KMS-11 (cell line): ENCODE results near the gene GDE1.

ENCODE experiments used
- H2AFZ ChIP-seq: fragments of 200-600 bp; sonication (generic); 2 replicates; pipeline ENCODE4 v1.6.1; 2016; ENCODE audit warnings: antibody characterized with exemption, mixed run types, low read depth
- H3K27ac ChIP-seq: fragments of 200-600 bp; sonication (generic); 2 replicates; pipeline ENCODE4 v1.6.1; 2016; ENCODE audit warnings: mild to moderate bottlenecking, mixed run types
- H3K27me3 ChIP-seq: fragments of 200-600 bp; sonication (generic); 2 replicates; pipeline ENCODE4 v1.6.1; 2017; ENCODE audit warnings: mild to moderate bottlenecking, low read depth, mixed run types, moderate library complexity; ENCODE audit not compliant: insufficient read depth
- H3K36me3 ChIP-seq: fragments of 200-600 bp; sonication (generic); 2 replicates; pipeline ENCODE4 v1.6.1; 2017; ENCODE audit warnings: mild to moderate bottlenecking, mixed run types; ENCODE audit not compliant: insufficient read depth
- H3K4me1 ChIP-seq: fragments of 200-600 bp; sonication (generic); 2 replicates; pipeline ENCODE4 v1.6.1; 2016; ENCODE audit warnings: mild to moderate bottlenecking, low read depth, mixed run types; ENCODE audit not compliant: poor library complexity, severe bottlenecking
- H3K4me2 ChIP-seq: fragments of 200-600 bp; sonication (generic); 2 replicates; pipeline ENCODE4 v1.7.0; 2016; ENCODE audit warnings: mild to moderate bottlenecking, mixed run types
- H3K4me3 ChIP-seq: fragments of 200-600 bp; sonication (generic); IDR thresholded peaks from 2 replicates; pipeline ENCODE4 v1.6.1; 2017; ENCODE audit warnings: low read depth, low read length, mixed read lengths; ENCODE audit not compliant: insufficient read depth
- H3K79me2 ChIP-seq: fragments of 200-600 bp; sonication (generic); 2 replicates; pipeline ENCODE4 v1.6.1; 2016; ENCODE audit warnings: low read depth, mixed run types; ENCODE audit not compliant: insufficient read depth
- H3K9ac ChIP-seq: fragments of 200-600 bp; sonication (generic); 2 replicates; pipeline ENCODE4 v1.6.1; 2016; ENCODE audit warnings: mild to moderate bottlenecking, mixed run types
- H4K20me1 ChIP-seq: fragments of 200-600 bp; sonication (generic); 2 replicates; pipeline ENCODE4 v1.6.1; 2016; ENCODE audit warnings: mild to moderate bottlenecking, mixed run types; ENCODE audit not compliant: insufficient read depth
- CTCF ChIP-seq: fragments of 200-600 bp; sonication (generic); conservative IDR thresholded peaks from 2 replicates; pipeline ENCODE4 v1.6.1; 2017; ENCODE audit warnings: low read depth, mild to moderate bottlenecking, antibody characterized with exemption, low read length, moderate library complexity, mixed read lengths

The GDE1 gene

GRCh38 chr16:19518388-19518787 is 3.5 kb downstream of the GDE1 start:
- H3K4me1 ChIP-seq: peaks cover 43% of the 10 kb centered on the region
- H3K36me3 ChIP-seq: peaks cover 8% of the 10 kb centered on the region; the same call in 1 of the 2 replicates
- H3K4me2 ChIP-seq: no peak overlapping the region
- H3K27ac ChIP-seq: no peak overlapping the region
- H3K4me3 ChIP-seq: no peak overlapping the region
- no peak overlapping the region for H2AFZ ChIP-seq
- H3K79me2 ChIP-seq: peaks cover 25% of the 10 kb centered on the region
- no peak overlapping the region for H3K9ac ChIP-seq
- no peak for TF ChIP-seq CTCF
- no peaks in the 10 kb centered on the region for H3K27me3 ChIP-seq
- no peaks in the 10 kb centered on the region for H4K20me1 ChIP-seq

- H3K4me1 ChIP-seq: peaks cover 35% of the 10 kb centered on the region
- H4K20me1 ChIP-seq: no peaks in the 10 kb centered on the region
- H3K4me3 ChIP-seq: no peak overlapping the region
- H3K79me2 ChIP-seq: peaks cover 25% of the 10 kb centered on the region
- no peaks in the 10 kb centered on the region for H3K27me3 ChIP-seq
- no peak for TF ChIP-seq CTCF
- H2AFZ ChIP-seq: no peak overlapping the region
- H3K4me2 ChIP-seq: no peak overlapping the region
- H3K36me3 ChIP-seq: peaks cover 8% of the 10 kb centered on the region; the same call in 1 of the 2 replicates
- no peak overlapping the region for H3K9ac ChIP-seq
- H3K27ac ChIP-seq: no peak overlapping the region
Measured at GRCh38 chr16:19517424-19518089, 4.3 kb downstream of the GDE1 start.

GRCh38 chr16:19515757-19516156 is 6.1 kb downstream of the GDE1 start:
- Histone ChIP-seq H3K4me3 (no peak overlapping the region), H3K27ac (no peak overlapping the region), H3K79me2 (peaks cover 25% of the 10 kb centered on the region), H2AFZ (no peak overlapping the region), H3K27me3 (no peaks in the 10 kb centered on the region), H3K4me1 (peaks cover 29% of the 10 kb centered on the region), H3K9ac (no peak overlapping the region), H3K36me3 (peaks cover 8% of the 10 kb centered on the region; the same call in 1 of the 2 replicates), H4K20me1 (no peaks in the 10 kb centered on the region), H3K4me2 (no peak overlapping the region)
- TF ChIP-seq CTCF: no peak

- Histone ChIP-seq H4K20me1 (no peaks in the 10 kb centered on the region), H3K4me1 (peaks cover 16% of the 10 kb centered on the region), H3K36me3 (peaks cover 8% of the 10 kb centered on the region; the same call in 1 of the 2 replicates), H3K27ac (no peak overlapping the region), H3K4me3 (no peak overlapping the region), H2AFZ (no peak overlapping the region), H3K9ac (no peak overlapping the region), H3K27me3 (no peaks in the 10 kb centered on the region), H3K79me2 (peaks cover 6% of the 10 kb centered on the region; the same call in 1 of the 2 replicates), H3K4me2 (no peak overlapping the region)
- TF ChIP-seq CTCF: no peak
Measured at GRCh38 chr16:19513377-19514053, 8.4 kb downstream of the GDE1 start.
